ENCODE results near the gene IGLL5.

GRCh38 chr22:22938672-22939587 lies 51.3 kb downstream of the IGLL5 start:
- TF ChIP-seq KDM5B (CRISPR knock-in tag; IDR thresholded peaks at IDR 0.05; ENCODE audit: borderline replicate concordance) (no peak), TIGD3 (CRISPR knock-in tag; IDR thresholded peaks at IDR 0.05; ENCODE audit: borderline replicate concordance) (no peak), POLR2A (IDR thresholded peaks at IDR 0.05; ENCODE audit: insufficient read depth in 1 of 2, low read depth in 2 of 2, low read length in 2 of 2) (no peak), BCL3 (CRISPR knock-in tag; IDR thresholded peaks at IDR 0.05) (no peak)
